Activated T-helper 2 cell treated with anti-CD3 and anti-CD28 coated beads, Interferon-gamma antibody, Interleukin-2, Interleukin-4, amounts not matched to agents 10 μg/mL and 5 μg/mL and 100 μg/mL, durations not matched to agents 14 hours and 24 hours and 36 hours (primary cell): ENCODE measurements around the gene LGALS9C. TPM values are rescaled to one million over a fixed set of nuclear protein-coding genes. Genes with fewer than 3 reads are reported as not detected.
"Not testable (repeated sequence)": the region's sequence is repeated elsewhere in the genome, so short reads cannot be mapped to it uniquely, and the experiment has no call there.

Experiments used
- DNase-seq: peaks from one replicate; pipeline ENCODE4 v3.0.0; 2021; ENCODE audit warnings: low spot score
- H3K27ac Mint-ChIP-seq: one replicate; pipeline ENCODE4 v1.8.0; 2021; ENCODE audit warnings: mixed read lengths
- H3K27me3 Mint-ChIP-seq: one replicate; pipeline ENCODE4 v1.8.0; 2021; ENCODE audit warnings: low read depth, mixed read lengths
- H3K36me3 Mint-ChIP-seq: one replicate; pipeline ENCODE4 v1.8.0; 2021; ENCODE audit warnings: low read depth, mixed read lengths
- H3K4me1 Mint-ChIP-seq: one replicate; pipeline ENCODE4 v1.8.0; 2021; ENCODE audit warnings: low read depth, mixed read lengths
- H3K4me3 Mint-ChIP-seq: one replicate; pipeline ENCODE4 v1.8.0; 2021; ENCODE audit warnings: low read depth, mild to moderate bottlenecking, moderate library complexity, mixed read lengths
- H3K9me3 Mint-ChIP-seq: one replicate; pipeline ENCODE4 v1.8.0; 2021; ENCODE audit warnings: mixed read lengths
- intact Hi-C: fragments of 100-400 bp; cut with micrococcal nuclease; formaldehyde crosslinking; loops from one replicate; pipeline ENCODE4 v1.15.1; 2023
- total RNA-seq: library from RNA; stranded (reverse); gene quantifications from 2 replicates; pipeline ENCODE4 v1.2.3, GENCODE V29; 2022

The LGALS9C gene
- total RNA-seq, 1 donor from 2014 or later = 0.91 TPM

DNA sequence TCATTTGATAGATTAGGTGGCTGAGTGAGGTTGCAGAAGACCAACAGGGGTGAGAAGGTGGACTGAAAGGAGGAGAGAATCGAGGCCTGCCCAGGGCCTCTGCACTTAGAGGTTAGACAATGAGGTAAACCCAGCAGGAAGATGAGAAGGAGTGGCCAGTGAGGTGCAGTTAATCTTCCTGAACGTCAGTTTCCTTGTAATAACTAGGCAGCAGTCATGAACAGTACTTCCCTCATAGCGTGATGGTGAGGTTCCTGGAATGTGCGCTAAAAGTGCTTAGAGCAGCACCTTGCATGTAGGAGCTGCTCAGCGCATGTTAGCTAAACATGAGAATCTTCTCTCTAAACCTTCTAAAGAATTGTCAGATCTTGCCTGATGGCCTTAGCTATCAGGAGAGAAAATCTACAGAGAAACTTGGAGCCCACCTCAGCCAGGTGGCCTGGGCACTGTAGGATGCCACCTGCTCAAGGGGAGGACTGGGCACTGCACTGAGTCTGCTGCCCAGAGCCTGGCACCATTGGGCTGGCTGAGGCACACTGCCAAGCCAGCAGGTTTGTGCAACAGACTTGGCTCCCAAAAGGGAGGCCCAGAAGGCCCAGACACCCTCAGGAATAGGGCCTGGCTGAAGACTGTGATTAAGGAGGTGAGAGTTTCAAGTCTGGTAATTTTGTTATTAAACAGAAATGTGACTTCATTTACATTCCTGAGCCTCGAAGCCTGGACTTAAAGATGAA is 10.2 kb upstream of the LGALS9C start:
- H3K36me3 Mint-ChIP-seq, H3K4me1 Mint-ChIP-seq, H3K27me3 Mint-ChIP-seq: not testable (repeated sequence)

GRCh38 chr17:18467001-18467400 is 9.6 kb upstream of the LGALS9C start:
- H3K9me3 Mint-ChIP-seq, DNase-seq, H3K27ac Mint-ChIP-seq, H3K27me3 Mint-ChIP-seq, H3K4me1 Mint-ChIP-seq, intact Hi-C loops, H3K36me3 Mint-ChIP-seq, H3K4me3 Mint-ChIP-seq: not testable (repeated sequence)

More for the DNA sequence above, 10.2 kb upstream of the LGALS9C start:
- intact Hi-C loops, H3K9me3 Mint-ChIP-seq, DNase-seq, H3K4me3 Mint-ChIP-seq, H3K27ac Mint-ChIP-seq: not testable (repeated sequence)

- H3K4me1 Mint-ChIP-seq, H3K27me3 Mint-ChIP-seq, H3K4me3 Mint-ChIP-seq, H3K27ac Mint-ChIP-seq, H3K9me3 Mint-ChIP-seq, DNase-seq, H3K36me3 Mint-ChIP-seq, intact Hi-C loops: not testable (repeated sequence)
Observed at GRCh38 chr17:18468472-18469171, 8.0 kb upstream of the LGALS9C start.

- DNase-seq, H3K36me3 Mint-ChIP-seq, H3K9me3 Mint-ChIP-seq, H3K4me1 Mint-ChIP-seq, H3K4me3 Mint-ChIP-seq, H3K27ac Mint-ChIP-seq, intact Hi-C loops, H3K27me3 Mint-ChIP-seq: not testable (repeated sequence)
Observed at GRCh38 chr17:18469837-18470236, 6.8 kb upstream of the LGALS9C start.

DNA sequence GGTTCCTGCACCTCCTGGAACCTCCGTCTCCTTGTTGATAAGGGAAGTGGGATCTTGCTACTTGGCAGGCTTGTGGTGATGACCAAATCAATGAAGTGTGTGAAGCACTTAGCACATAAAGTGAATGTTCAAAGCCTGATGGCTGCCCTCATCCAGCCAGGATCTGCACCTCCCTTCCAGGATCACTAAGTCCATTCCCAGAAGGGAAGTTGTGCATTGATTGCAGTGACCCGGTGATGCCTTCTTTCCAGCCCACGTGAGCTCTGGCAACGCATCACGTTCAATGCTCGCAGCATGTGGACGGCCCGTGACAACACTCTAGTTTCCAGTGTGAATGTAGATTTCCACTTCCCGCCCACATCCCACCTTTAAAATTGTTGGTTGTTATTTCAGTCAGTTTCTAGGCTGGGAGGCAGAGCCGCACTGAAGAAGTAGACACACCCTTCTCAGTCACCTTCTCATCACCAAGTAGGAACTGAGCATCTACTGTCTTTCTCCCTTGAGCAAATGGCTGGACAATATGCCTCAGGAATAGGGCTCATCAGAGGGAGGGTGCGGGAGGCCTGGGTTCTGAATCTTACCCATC is 6.2 kb upstream of the LGALS9C start:
- H3K36me3 Mint-ChIP-seq, H3K27me3 Mint-ChIP-seq, H3K27ac Mint-ChIP-seq, H3K4me1 Mint-ChIP-seq, intact Hi-C loops, H3K9me3 Mint-ChIP-seq, H3K4me3 Mint-ChIP-seq, DNase-seq: not testable (repeated sequence)

GRCh38 chr17:18473967-18474366 is 2.6 kb upstream of the LGALS9C start:
- H3K4me3 Mint-ChIP-seq, H3K4me1 Mint-ChIP-seq, DNase-seq, H3K9me3 Mint-ChIP-seq, intact Hi-C loops, H3K27me3 Mint-ChIP-seq, H3K36me3 Mint-ChIP-seq, H3K27ac Mint-ChIP-seq: not testable (repeated sequence)

- H3K4me1 Mint-ChIP-seq, H3K27ac Mint-ChIP-seq, H3K9me3 Mint-ChIP-seq, H3K36me3 Mint-ChIP-seq, DNase-seq, H3K4me3 Mint-ChIP-seq, intact Hi-C loops, H3K27me3 Mint-ChIP-seq: not testable (repeated sequence)
Observed at GRCh38 chr17:18474754-18475153, 1.8 kb upstream of the LGALS9C start.

DNA sequence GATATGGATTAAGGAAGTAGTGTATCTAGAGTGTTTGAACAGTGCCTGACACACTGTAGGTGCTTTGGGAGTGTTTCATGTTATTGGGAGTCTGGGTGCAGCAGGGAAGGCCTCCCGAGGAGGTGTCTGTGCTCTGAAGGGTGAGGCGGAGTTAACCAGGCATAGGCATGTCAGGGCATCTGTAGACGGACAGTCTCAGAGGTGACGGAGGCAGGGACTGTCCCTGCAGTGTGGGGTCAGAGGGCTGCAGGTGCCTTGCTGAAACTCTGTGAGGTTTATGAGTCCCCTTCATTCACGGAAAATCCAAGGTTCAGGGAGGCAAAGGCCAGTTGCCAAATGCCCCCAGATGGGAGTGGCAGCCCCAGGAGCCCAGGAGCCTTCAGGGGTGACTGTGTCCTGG is 778 bp downstream of the LGALS9C start:
- H3K9me3 Mint-ChIP-seq, H3K4me3 Mint-ChIP-seq, intact Hi-C loops, H3K4me1 Mint-ChIP-seq, H3K27ac Mint-ChIP-seq, DNase-seq, H3K27me3 Mint-ChIP-seq, H3K36me3 Mint-ChIP-seq: not testable (repeated sequence)

DNA sequence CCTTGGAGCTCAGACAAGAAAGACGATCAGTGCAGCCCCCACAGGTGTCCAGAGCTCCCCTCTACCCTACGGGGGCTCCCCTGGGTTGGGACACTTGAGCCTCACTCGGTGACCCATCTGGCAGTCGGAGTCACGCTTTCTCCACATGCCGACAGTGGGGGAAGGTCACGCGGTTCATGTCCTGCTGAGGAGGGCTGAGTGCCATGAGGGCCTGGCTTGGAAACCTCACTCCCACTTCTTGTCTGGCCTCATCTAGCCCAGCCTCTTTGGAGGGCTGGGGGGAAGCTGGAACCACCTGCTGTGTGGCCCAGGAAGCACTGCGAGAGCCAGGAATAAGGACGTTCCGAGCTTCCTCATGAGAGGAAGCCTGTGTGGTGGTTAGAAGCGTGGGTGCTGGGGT is 1.8 kb downstream of the LGALS9C start:
- H3K9me3 Mint-ChIP-seq, H3K4me1 Mint-ChIP-seq, DNase-seq, H3K36me3 Mint-ChIP-seq, H3K27me3 Mint-ChIP-seq, intact Hi-C loops, H3K4me3 Mint-ChIP-seq, H3K27ac Mint-ChIP-seq: not testable (repeated sequence)

GRCh38 chr17:18478977-18479595 is 2.5 kb downstream of the LGALS9C start:
- H3K36me3 Mint-ChIP-seq, H3K27me3 Mint-ChIP-seq, H3K4me3 Mint-ChIP-seq, H3K9me3 Mint-ChIP-seq, H3K4me1 Mint-ChIP-seq, intact Hi-C loops, DNase-seq, H3K27ac Mint-ChIP-seq: not testable (repeated sequence)

DNA sequence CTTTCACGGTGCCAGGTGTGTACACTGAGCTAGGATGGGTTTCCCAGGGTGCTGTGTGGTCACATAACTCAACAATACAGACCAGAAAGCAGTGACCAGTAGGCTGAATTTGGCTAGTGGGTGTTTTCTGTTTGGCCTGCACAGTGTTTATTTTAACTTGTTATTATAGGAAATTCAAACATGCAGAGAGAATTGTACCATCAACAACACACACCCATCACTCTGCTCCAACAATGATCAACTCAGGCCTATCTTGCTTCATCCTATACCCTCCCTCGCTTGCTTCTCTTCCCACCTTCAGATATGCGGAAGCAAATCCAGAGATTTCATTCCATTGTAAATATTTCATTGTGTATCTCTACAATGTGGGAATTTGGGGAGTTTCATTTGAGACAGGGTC is 5.2 kb downstream of the LGALS9C start:
- intact Hi-C loops, H3K4me1 Mint-ChIP-seq, H3K36me3 Mint-ChIP-seq, H3K4me3 Mint-ChIP-seq, H3K27ac Mint-ChIP-seq, H3K9me3 Mint-ChIP-seq, DNase-seq, H3K27me3 Mint-ChIP-seq: not testable (repeated sequence)

GRCh38 chr17:18485936-18486464 is 9.4 kb downstream of the LGALS9C start:
- H3K9me3 Mint-ChIP-seq, H3K36me3 Mint-ChIP-seq, H3K27ac Mint-ChIP-seq, DNase-seq, intact Hi-C loops, H3K27me3 Mint-ChIP-seq, H3K4me3 Mint-ChIP-seq, H3K4me1 Mint-ChIP-seq: not testable (repeated sequence)

- H3K4me1 Mint-ChIP-seq, H3K27me3 Mint-ChIP-seq, H3K4me3 Mint-ChIP-seq, intact Hi-C loops, DNase-seq, H3K36me3 Mint-ChIP-seq, H3K27ac Mint-ChIP-seq, H3K9me3 Mint-ChIP-seq: not testable (repeated sequence)
Observed at GRCh38 chr17:18487633-18488032, 11.0 kb downstream of the LGALS9C start.
